ENCODE measurements around the gene NHSL2. TPM values are rescaled to one million over a fixed set of nuclear protein-coding genes. Genes with fewer than 3 reads are reported as not detected.

NHSL2 gene
- total and polyA plus RNA-seq, 8 donors, result 0.59 to 3.9 (median 0.95) TPM

DNA sequence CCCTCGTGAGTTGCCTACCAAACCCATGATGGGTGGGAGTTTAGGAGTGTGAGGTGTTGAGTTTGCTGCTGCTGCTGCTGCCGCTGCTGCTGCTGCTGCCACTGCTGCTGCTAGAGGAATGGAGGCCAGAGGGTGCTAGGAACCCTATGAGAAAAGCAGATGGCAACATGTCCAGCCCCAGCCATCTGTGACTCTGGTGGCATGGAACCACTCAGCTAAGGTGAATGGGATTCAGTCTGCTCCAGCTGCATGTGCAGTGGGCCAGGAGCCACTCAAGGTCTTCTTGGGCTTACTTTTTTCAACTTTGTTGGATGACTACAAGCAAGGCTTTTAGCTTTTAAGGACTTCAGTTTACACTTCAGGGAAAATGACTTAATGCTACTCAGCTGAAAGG lies 117.3 kb downstream of the NHSL2 start:
- H3K4me3 ChIP-seq, result no peak overlapping the region
- H3K9me3 ChIP-seq, result no peaks in the 10 kb centered on the region
- intact Hi-C loops (cut with DNase I), result loop anchor here in 1 of 3 donors (10.0 kb wide), 1 partner anchor 97 kb away; no protein-coding TSS in a partner anchor
- 83 to 88% methylated on average over 2 of the region's 2 CpGs for WGBS, 2 donors
- H3K27ac ChIP-seq, result no peak overlapping the region
- DNase-seq, result no peak
- ATAC-seq, result no peak
- no peaks in the 10 kb centered on the region for H3K36me3 ChIP-seq
- TF ChIP-seq, protein P1, sequence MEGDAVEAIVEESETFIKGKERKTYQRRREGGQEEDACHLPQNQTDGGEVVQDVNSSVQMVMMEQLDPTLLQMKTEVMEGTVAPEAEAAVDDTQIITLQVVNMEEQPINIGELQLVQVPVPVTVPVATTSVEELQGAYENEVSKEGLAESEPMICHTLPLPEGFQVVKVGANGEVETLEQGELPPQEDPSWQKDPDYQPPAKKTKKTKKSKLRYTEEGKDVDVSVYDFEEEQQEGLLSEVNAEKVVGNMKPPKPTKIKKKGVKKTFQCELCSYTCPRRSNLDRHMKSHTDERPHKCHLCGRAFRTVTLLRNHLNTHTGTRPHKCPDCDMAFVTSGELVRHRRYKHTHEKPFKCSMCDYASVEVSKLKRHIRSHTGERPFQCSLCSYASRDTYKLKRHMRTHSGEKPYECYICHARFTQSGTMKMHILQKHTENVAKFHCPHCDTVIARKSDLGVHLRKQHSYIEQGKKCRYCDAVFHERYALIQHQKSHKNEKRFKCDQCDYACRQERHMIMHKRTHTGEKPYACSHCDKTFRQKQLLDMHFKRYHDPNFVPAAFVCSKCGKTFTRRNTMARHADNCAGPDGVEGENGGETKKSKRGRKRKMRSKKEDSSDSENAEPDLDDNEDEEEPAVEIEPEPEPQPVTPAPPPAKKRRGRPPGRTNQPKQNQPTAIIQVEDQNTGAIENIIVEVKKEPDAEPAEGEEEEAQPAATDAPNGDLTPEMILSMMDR (IDR thresholded peaks at IDR 0.05), result no peak
- H3K27me3 ChIP-seq, result peaks cover 0 to 5% (median 0%) of the 10 kb centered on the region in 4 donors
- FAIRE-seq, result no peak
- H3K4me1 ChIP-seq, result peaks cover 0 to 4% (median 0%) of the 10 kb centered on the region in 3 donors

DNA sequence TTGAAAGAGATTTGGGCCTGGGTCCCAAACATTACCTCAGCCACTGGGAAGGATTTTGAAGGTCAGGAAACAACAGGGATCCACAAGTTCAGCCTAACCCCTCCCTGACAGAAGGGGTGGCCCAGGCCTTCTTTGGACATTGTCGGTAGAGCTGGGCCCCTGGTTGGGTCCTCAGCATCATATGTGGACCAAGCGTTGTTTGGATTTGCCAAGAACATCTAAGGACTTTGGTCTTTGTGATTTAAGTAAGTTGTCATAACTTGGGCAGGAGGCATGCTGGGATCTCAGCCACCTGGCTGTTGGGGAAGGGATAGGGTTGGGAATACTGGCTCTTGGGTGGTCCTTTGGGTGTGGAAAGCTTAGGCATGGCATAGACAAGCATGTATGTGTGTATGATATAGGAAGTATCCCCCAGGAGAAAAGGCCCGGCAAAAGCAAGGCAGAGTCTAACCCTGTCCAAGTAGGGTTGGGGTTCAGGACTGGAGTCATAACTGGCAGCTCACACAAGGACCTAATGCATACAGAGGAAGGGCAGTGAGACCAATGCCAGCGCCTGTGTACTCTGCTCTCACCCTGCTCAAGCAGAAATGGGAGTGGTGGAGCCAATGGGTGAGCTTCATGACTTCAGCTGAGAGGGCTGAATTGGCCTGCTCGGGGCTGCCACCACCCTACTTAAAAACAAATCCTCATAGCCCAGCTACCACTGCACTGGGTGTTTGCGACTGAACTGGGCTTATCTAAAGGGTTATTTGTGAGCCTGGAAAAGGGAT lies 118.2 kb downstream of the NHSL2 start:
- FAIRE-seq (no peak), ATAC-seq (no peak), DNase-seq (no peak)
- Histone ChIP-seq H3K4me1 (peaks cover 0 to 4% (median 0%) of the 10 kb centered on the region in 3 donors), H3K4me3 (no peak overlapping the region), H3K27me3 (peaks cover 0 to 6% (median 0%) of the 10 kb centered on the region in 4 donors), H3K9me3 (no peaks in the 10 kb centered on the region), H3K36me3 (no peaks in the 10 kb centered on the region), H3K27ac (no peak overlapping the region)
- 94 to 96% methylated on average over 6 of the region's 6 CpGs for WGBS, 2 donors
- intact Hi-C loops (cut with DNase I), result loop anchor here in 1 of 3 donors (10.0 kb wide), 1 partner anchor 96 kb away; no protein-coding TSS in a partner anchor
- TF ChIP-seq, protein P1 (IDR thresholded peaks at IDR 0.05), result no peak

DNA sequence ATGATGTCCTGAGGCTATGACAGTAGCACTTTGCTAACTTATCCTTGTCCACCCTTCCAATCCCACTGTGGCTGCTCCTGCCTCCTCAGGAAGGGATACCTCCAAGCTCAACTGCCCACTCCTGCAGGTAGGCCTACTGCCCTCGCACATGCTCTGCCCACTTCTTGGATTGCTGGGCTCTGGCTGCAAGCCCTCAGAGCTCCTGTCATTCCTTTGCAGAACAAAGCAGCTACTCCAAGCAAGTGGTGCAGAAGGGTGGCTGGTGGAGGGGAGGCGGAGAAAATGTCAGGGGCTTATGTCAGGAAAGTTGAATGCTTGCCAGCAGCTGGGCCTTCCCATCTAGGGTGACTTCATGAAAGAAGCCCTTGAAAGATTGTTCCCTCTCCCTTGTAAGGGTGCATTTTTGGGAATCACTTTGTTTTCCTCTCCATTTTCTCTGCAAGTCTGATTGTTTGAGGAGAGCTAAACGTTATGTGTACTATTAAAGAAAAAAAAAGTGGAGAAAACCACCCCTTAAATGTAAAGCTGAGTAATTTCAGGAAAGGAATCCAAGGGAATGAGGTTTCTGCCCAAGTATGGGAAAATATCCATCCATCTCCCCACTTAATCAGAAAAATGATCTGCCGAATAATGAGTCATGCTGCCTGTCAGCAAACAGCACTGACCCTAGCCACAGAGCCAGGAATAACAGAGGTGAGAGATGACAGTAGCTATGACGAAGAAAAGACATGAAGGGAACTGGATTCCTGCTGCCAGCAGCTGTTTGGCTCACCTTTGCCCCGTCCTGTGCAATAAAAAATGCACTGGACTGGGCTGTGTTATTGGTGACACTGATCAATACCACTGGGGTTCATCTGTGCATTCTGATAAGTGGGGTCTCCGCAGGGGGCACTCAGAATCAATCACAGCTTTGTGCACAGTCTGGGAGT lies 119.1 kb downstream of the NHSL2 start:
- peaks cover 0 to 4% (median 0%) of the 10 kb centered on the region in 3 donors for H3K4me1 ChIP-seq
- WGBS, 2 donors, result 31 to 45% methylated on average over 7 of the region's 7 CpGs
- ATAC-seq (peak; percentile 68 to 80 (median 76)), FAIRE-seq (no peak), DNase-seq (no peak)
- H3K4me3 ChIP-seq, result no peak overlapping the region
- TF ChIP-seq, protein P1 (IDR thresholded peaks at IDR 0.05), result no peak
- H3K27ac ChIP-seq, result no peak overlapping the region
- H3K27me3 ChIP-seq, result peaks cover 0 to 10% (median 0%) of the 10 kb centered on the region in 4 donors
- intact Hi-C loops (cut with DNase I), result loop anchor here in 1 of 3 donors (10.0 kb wide), 1 partner anchor 95 kb away; no protein-coding TSS in a partner anchor
- no peaks in the 10 kb centered on the region for H3K9me3 ChIP-seq
- no peaks in the 10 kb centered on the region for H3K36me3 ChIP-seq

DNA sequence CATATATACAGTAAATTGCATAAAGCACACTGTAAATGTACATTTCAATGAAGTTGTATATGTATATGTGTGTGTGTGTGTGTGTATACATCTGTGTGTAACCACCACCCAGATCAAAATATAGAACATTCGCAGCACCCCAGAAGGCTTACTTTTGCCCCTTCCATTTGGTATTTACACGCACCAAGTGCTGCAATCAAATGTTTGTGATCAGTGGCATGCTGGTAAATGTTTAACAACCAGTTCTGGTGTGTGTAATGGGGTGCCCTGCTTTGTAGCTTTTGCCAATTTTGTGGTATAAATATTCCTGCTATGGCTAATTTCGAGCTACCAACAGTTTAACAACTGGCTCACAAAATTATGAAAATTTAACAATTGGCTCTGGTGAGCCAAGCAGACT lies 119.8 kb downstream of the NHSL2 start:
- Histone ChIP-seq H3K27ac (no peak overlapping the region), H3K4me3 (no peak overlapping the region), H3K9me3 (no peaks in the 10 kb centered on the region), H3K27me3 (peaks cover 0 to 10% (median 0%) of the 10 kb centered on the region in 4 donors), H3K4me1 (peaks cover 0 to 4% (median 0%) of the 10 kb centered on the region in 3 donors), H3K36me3 (no peaks in the 10 kb centered on the region)
- FAIRE-seq (no peak), DNase-seq (no peak), ATAC-seq (peak; percentile 35 to 74 (median 58))
- TF ChIP-seq, protein P1 (IDR thresholded peaks at IDR 0.05), result no peak
- intact Hi-C loops (cut with DNase I), result no loop called here
- WGBS, 2 donors, result 13 to 20% methylated on average over 3 of the region's 3 CpGs

Measured in pancreas (tissue), 10 donors.